ENCODE data around the gene AEBP1.

Gene AEBP1

DNA sequence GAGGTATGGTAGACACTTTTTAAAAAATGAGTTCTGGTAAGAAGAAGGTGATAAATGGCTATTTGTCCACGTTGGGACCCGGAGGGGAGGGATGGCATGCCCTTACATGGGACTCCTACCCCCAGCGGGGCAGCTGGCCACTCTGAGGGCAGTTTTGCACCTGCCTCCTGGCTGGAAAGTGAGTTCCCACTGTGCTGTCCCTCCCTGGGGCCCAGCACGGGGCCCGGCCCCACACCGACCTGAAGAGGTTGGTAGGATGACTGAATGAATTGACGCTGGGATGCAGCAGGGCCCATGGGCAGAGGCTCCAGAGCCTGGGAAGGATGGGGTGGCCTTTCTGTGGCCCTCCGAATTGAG lies 601 bp upstream of the AEBP1 start:
- TF ChIP-seq, protein P1, sequence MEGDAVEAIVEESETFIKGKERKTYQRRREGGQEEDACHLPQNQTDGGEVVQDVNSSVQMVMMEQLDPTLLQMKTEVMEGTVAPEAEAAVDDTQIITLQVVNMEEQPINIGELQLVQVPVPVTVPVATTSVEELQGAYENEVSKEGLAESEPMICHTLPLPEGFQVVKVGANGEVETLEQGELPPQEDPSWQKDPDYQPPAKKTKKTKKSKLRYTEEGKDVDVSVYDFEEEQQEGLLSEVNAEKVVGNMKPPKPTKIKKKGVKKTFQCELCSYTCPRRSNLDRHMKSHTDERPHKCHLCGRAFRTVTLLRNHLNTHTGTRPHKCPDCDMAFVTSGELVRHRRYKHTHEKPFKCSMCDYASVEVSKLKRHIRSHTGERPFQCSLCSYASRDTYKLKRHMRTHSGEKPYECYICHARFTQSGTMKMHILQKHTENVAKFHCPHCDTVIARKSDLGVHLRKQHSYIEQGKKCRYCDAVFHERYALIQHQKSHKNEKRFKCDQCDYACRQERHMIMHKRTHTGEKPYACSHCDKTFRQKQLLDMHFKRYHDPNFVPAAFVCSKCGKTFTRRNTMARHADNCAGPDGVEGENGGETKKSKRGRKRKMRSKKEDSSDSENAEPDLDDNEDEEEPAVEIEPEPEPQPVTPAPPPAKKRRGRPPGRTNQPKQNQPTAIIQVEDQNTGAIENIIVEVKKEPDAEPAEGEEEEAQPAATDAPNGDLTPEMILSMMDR (conservative IDR thresholded peaks at IDR 0.05) = no peak
- H3K27ac ChIP-seq = no peak overlapping the region

DNA sequence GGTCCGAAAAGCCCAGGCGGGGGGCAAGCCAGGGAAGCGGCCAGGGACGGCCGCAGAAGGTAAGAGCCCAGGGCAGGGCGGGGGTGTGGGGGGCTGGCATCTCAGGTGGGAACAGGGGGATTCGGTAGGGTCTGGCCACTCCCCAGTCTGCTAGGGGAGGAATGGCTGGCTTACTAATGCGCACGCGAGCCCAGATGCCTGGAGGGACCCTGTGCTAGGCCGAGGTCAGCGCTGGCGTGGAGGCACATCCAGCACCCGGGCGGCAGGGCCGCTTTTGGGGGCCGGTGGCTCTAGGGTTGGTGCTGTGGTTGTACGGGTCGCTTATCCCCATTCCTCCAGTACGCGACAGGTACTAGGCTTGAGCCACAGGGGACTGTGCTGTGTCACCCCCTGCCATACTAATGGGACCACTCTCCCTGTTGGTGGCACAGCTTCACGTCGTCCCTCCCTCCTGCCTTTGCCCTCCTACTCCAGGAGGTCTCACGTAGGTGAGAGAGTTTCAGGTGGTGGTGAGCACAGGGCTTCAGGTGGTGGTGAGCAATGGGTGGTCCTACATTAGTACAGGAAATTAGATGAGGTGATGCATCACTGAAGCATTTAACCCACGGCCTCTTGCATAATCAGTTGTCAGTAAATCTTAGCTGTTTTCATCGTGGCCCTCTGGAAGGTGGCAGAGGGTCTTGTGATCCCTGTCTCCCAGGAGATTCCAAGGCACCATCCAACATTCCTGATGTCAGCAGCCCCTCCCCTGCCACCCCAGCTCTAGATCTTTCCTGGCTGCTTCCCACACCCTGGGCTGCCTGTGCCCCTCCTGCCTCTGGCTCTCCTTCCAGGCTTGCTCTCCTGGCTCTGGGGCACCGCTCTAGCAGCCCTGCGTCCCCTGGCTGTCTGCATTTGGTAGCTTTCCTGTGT lies 971 bp downstream of the AEBP1 start:
- H3K27ac ChIP-seq = no peak overlapping the region; the same call in 1 of the 2 replicates
- TF ChIP-seq, protein P1 (conservative IDR thresholded peaks at IDR 0.05) = no peak

GRCh38 chr7:44105832-44106231 lies 1.7 kb downstream of the AEBP1 start:
- no peak overlapping the region for H3K27ac ChIP-seq
- TF ChIP-seq, protein P1 (conservative IDR thresholded peaks at IDR 0.05) = no peak

- H3K27ac ChIP-seq = no peak overlapping the region
- TF ChIP-seq, protein P1 (conservative IDR thresholded peaks at IDR 0.05) = no peak
These were observed 2.3 kb downstream of the AEBP1 start for GRCh38 chr7:44106311-44107065.

GRCh38 chr7:44107116-44107960 lies 3.2 kb downstream of the AEBP1 start:
- TF ChIP-seq, protein P1 (conservative IDR thresholded peaks at IDR 0.05) = no peak
- H3K27ac ChIP-seq = no peak overlapping the region

GRCh38 chr7:44107961-44108767 lies 4.0 kb downstream of the AEBP1 start:
- no peak overlapping the region for H3K27ac ChIP-seq
- TF ChIP-seq, protein P1 (conservative IDR thresholded peaks at IDR 0.05) = no peak

All from VCaP (cell line).